Measurements from ENCODE around the gene RNF38.
"Not testable (repeated sequence)": the region's sequence is repeated elsewhere in the genome, so short reads cannot be mapped to it uniquely, and the experiment has no call there.

RNF38 gene

DNA sequence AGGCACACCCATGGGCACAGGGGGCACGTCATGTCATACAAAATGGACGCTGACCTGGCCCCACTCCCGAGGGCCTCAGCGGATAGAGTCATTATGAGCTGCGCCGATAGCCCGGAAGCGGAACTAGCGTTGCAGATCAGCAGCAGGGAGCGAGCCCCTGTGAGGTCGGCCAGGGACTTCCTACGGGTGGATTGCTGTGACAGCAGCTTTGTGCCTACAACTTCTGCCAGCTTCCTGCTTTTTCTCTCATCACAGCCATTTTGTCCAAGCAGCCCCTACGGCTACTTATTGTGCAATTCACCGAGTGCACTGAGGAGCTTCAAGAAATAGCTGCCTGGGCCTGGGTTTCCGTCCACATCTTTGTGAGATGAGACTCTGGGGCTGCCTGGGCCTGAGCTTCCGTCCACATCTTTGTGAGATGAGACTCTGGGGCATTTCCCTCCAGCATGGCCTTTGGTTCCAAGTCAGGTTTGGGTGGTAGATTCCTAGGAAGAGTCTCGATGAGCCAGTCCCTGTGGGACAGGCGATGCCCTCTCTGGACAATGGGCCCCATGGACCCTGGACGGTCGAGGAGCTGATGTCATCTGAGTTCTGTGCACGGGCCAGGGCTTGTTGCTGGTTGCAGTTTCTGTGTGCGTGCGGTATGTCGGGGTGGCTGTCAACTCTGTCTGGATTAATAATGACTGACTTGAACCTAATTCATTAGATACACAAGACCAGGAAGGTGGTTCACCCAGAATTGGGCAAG, 74.8 kb downstream of the RNF38 start:
- peak; percentile 32 for DNase-seq (ENCODE audit: low read depth)
- H3K4me3 ChIP-seq (ENCODE audit: low read depth, low read length): no peak overlapping the region
- TF ChIP-seq POLR2A (IDR thresholded peaks at IDR 0.05; ENCODE audit: extremely low read depth, insufficient read length) (no peak), MYC (IDR thresholded peaks at IDR 0.05; ENCODE audit: low read depth, low read length) (no peak)
- TF ChIP-seq, protein P1, sequence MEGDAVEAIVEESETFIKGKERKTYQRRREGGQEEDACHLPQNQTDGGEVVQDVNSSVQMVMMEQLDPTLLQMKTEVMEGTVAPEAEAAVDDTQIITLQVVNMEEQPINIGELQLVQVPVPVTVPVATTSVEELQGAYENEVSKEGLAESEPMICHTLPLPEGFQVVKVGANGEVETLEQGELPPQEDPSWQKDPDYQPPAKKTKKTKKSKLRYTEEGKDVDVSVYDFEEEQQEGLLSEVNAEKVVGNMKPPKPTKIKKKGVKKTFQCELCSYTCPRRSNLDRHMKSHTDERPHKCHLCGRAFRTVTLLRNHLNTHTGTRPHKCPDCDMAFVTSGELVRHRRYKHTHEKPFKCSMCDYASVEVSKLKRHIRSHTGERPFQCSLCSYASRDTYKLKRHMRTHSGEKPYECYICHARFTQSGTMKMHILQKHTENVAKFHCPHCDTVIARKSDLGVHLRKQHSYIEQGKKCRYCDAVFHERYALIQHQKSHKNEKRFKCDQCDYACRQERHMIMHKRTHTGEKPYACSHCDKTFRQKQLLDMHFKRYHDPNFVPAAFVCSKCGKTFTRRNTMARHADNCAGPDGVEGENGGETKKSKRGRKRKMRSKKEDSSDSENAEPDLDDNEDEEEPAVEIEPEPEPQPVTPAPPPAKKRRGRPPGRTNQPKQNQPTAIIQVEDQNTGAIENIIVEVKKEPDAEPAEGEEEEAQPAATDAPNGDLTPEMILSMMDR (IDR thresholded peaks at IDR 0.05; ENCODE audit: low read depth, low read length): no peak
- TF ChIP-seq, protein P2, sequence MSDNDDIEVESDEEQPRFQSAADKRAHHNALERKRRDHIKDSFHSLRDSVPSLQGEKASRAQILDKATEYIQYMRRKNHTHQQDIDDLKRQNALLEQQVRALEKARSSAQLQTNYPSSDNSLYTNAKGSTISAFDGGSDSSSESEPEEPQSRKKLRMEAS (IDR thresholded peaks at IDR 0.05; ENCODE audit: low read depth, low read length): no peak

DNA sequence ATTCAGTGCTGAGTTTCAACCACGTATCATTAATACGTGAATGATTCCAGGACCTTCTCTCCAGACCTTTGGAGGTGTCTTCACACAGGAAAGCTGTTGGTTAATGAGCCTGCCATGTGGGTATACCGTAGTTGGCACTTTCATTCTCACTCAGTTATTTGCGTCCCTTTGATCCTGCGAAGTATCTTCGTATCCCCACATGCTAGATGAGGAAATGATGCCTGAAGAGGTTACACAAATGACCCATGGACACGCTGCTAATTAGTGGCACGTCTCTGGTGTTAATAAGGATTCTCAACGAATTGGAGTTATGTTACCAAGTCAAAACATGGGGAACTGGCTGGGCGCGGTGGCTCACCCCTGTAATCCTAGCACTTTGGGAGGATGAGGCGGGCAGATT, 76.1 kb downstream of the RNF38 start:
- TF ChIP-seq, protein P2 (IDR thresholded peaks at IDR 0.05; ENCODE audit: low read depth, low read length): no peak
- TF ChIP-seq, protein P1 (IDR thresholded peaks at IDR 0.05; ENCODE audit: low read depth, low read length): no peak
- TF ChIP-seq MYC (IDR thresholded peaks at IDR 0.05; ENCODE audit: low read depth, low read length): no peak
- no peak for TF ChIP-seq POLR2A (IDR thresholded peaks at IDR 0.05; ENCODE audit: extremely low read depth, insufficient read length)
- DNase-seq (ENCODE audit: low read depth): no peak
- no peak overlapping the region for H3K4me3 ChIP-seq (ENCODE audit: low read depth, low read length)

DNA sequence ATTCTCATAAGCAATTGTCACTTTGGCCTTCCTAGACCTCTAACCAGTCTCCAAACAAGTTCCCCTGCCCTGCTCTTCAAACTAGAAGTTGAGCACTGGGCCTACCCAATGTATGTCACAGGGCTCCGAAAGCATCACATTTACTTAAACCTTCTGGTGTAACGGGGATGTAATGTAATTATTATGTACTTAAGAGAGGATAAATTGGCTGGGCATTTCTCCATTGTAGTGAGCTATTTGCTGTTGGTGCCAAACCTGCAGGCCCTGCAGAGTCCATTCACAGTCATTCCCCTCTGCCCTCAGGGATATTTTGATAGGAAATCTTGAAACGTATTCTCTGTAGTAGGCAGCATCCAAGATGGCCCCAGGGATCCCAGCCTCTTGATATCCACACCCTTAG, 77.6 kb downstream of the RNF38 start:
- H3K4me3 ChIP-seq (ENCODE audit: low read depth, low read length): no peak overlapping the region
- no peak for DNase-seq (ENCODE audit: low read depth)
- no peak for TF ChIP-seq MYC (IDR thresholded peaks at IDR 0.05; ENCODE audit: low read depth, low read length)
- TF ChIP-seq, protein P2 (IDR thresholded peaks at IDR 0.05; ENCODE audit: low read depth, low read length): no peak
- TF ChIP-seq, protein P1 (IDR thresholded peaks at IDR 0.05; ENCODE audit: low read depth, low read length): no peak
- TF ChIP-seq POLR2A (IDR thresholded peaks at IDR 0.05; ENCODE audit: extremely low read depth, insufficient read length): no peak

DNA sequence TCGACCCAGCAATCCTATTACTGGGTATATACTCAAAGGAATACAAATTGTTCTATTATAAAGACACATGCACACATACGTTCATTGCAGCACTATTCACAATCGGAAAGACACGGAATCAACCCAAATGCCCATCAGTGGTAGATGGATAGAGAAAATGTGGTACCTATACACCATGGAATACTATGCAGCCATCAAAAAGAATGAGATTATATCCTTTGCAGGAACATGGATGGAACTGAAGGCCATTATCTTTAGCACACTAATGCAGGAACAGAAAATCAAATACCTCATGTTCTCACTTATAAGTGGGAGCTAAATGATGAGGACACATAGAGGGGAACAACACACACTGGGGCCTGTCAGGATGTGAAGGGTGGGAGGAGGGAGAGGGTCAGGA, 78.2 kb downstream of the RNF38 start:
- H3K4me3 ChIP-seq (ENCODE audit: low read depth, low read length); DNase-seq (ENCODE audit: low read depth): not testable (repeated sequence)

DNA sequence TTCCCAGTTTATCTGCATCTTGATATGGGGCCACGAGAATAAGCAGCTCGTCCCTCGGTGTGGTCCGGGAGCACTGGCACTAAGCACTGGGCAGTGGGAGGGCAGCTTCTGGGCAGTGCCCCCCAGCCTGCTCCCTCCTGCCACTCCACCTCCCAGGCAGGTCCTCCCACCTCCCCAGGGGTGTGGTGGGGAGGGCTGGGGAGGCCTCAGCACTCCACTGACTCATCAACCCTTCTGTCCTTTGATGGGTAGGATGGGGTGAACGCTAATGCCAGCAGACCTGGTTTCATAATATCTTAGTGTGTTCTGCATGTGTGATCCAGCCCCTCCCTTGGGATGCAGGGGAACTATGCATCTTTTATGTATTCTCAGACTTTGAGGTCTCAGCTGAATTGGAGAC, 79.6 kb downstream of the RNF38 start:
- TF ChIP-seq, protein P1 (IDR thresholded peaks at IDR 0.05; ENCODE audit: low read depth, low read length): no peak
- TF ChIP-seq, protein P2 (IDR thresholded peaks at IDR 0.05; ENCODE audit: low read depth, low read length): no peak
- TF ChIP-seq MYC (IDR thresholded peaks at IDR 0.05; ENCODE audit: low read depth, low read length) (no peak), POLR2A (IDR thresholded peaks at IDR 0.05; ENCODE audit: extremely low read depth, insufficient read length) (no peak)
- H3K4me3 ChIP-seq (ENCODE audit: low read depth, low read length): no peak overlapping the region
- DNase-seq (ENCODE audit: low read depth): peak; percentile 12

DNA sequence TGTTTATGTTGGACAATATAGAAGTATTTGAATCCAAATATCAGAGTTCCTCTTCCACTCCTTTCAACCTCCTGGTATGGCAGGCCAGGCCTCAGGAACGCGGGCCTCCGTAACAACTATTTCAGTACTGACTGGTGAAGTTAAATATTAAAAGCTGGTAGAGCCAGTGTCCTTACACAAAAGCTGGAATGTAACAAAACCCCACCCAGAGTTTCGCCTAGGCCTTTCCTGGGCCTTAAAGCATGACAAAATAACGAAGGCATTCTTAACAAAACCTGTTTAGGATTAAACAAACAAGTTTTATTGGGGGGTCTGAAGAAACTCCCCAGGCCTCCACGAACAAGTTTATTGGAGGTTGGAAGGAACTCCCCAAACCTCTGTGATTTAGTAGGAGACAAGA, 80.3 kb downstream of the RNF38 start:
- no peak overlapping the region for H3K4me3 ChIP-seq (ENCODE audit: low read depth, low read length)
- TF ChIP-seq MYC (IDR thresholded peaks at IDR 0.05; ENCODE audit: low read depth, low read length): no peak
- TF ChIP-seq, protein P1 (IDR thresholded peaks at IDR 0.05; ENCODE audit: low read depth, low read length): no peak
- TF ChIP-seq POLR2A (IDR thresholded peaks at IDR 0.05; ENCODE audit: extremely low read depth, insufficient read length): no peak
- TF ChIP-seq, protein P2 (IDR thresholded peaks at IDR 0.05; ENCODE audit: low read depth, low read length): no peak
- no peak for DNase-seq (ENCODE audit: low read depth)

Measured in NB4 (cell line).